B cell (primary cell): ENCODE measurements around the gene GMPS. TPM values are rescaled to one million over a fixed set of nuclear protein-coding genes. Genes with fewer than 3 reads are reported as not detected.

ENCODE experiments used
- ATAC-seq: fragments of 200-7000 bp; cut with Tn5 transposase; one replicate; pipeline ENCODE4 v1.10.0; 2021; ENCODE audit warnings: low read depth, mild to moderate bottlenecking, moderate number of reproducible peaks, moderate library complexity
- CTCF ChIA-PET: fragments of 350-600 bp; sonication (Branson Sonifier 250); formaldehyde crosslinking; loops from one replicate; lab custom pipeline; 2021; ENCODE audit warnings: antibody characterized with exemption, inconsistent platforms; lab: Charles Lee
- POLR2A ChIA-PET: fragments of 350-600 bp; sonication (Branson Sonifier 250); formaldehyde crosslinking; loops from one replicate; lab custom pipeline; 2021; ENCODE audit warnings: antibody characterized with exemption; lab: Charles Lee
- DNase-seq: peaks from one replicate; pipeline ENCODE4 v3.0.0; 2013
- H2AFZ ChIP-seq: 2 replicates; pipeline ENCODE4 v1.6.1; 2012; ENCODE audit warnings: mild to moderate bottlenecking, low read depth, low read length; ENCODE audit not compliant: insufficient read depth, poor library complexity, severe bottlenecking
- H3K27ac ChIP-seq, 2 donors: 1 replicate in 1 of 2; 2 replicates in 1 of 2; pipeline ENCODE4 v1.5.1; 2012 to 2013; ENCODE audit warnings: low read length in 2 of 2, mild to moderate bottlenecking in 2 of 2, moderate library complexity in 1 of 2
- H3K27me3 ChIP-seq, 4 experiments: fragments of 200-600 bp in 1 of 4; sonication (generic) in 1 of 4; replicated peaks in 1 of 4; 1 replicate in 2 of 4; 2 replicates in 2 of 4; pipeline versions ENCODE4 v1.6.1 to v1.7.0; 2013 to 2016; ENCODE audit warnings: low read length in 3 of 4, mild to moderate bottlenecking in 2 of 4, mixed read lengths in 1 of 4, moderate library complexity in 1 of 4; ENCODE audit not compliant: insufficient read depth in 4 of 4, control insufficient read depth in 3 of 4; ENCODE audit errors: control extremely low read depth in 1 of 4
- H3K36me3 ChIP-seq, 2 experiments: replicated peaks in 1 of 2; 1 replicate in 1 of 2; 2 replicates in 1 of 2; pipeline versions ENCODE4 v1.6.1 to v1.7.1; 2013; ENCODE audit warnings: low read length in 1 of 2; ENCODE audit not compliant: insufficient read depth in 2 of 2, control insufficient read depth in 1 of 2; ENCODE audit errors: control extremely low read depth in 1 of 2, extremely low read depth in 1 of 2
- H3K4me1 ChIP-seq, 2 donors: fragments of 200-600 bp in 1 of 2; sonication (generic) in 1 of 2; 1 replicate in 1 of 2; 2 replicates in 1 of 2; pipeline versions ENCODE4 v1.5.1 to v1.6.1; 2013 to 2017; ENCODE audit warnings: low read length in 2 of 2; ENCODE audit not compliant: control insufficient read depth in 2 of 2, insufficient read depth in 2 of 2
- H3K4me2 ChIP-seq: replicated peaks from 2 replicates; pipeline ENCODE3; 2012; ENCODE audit warnings: mild to moderate bottlenecking, low read depth, low read length; ENCODE audit not compliant: poor library complexity, severe bottlenecking
- H3K4me3 ChIP-seq, 5 experiments: fragments of 200-600 bp in 1 of 5; sonication (generic) in 1 of 5; 1 replicate in 3 of 5; 2 replicates in 2 of 5; pipeline versions ENCODE4 v1.5.1 to v1.7.0; 2011 to 2016; ENCODE audit warnings: low read length in 4 of 5, mild to moderate bottlenecking in 4 of 5, low read depth in 2 of 5, control low read depth in 1 of 5, moderate library complexity in 1 of 5; ENCODE audit not compliant: insufficient read depth in 1 of 5; ENCODE audit errors: control extremely low read depth in 1 of 5, extremely low read depth in 1 of 5
- H3K79me2 ChIP-seq: fragments of 200-600 bp; sonication (generic); one replicate; pipeline ENCODE4 v1.6.0; 2016; ENCODE audit warnings: low read length; ENCODE audit not compliant: control insufficient read depth, insufficient read depth
- H3K9ac ChIP-seq: fragments of 200-600 bp; sonication (generic); 2 replicates; pipeline ENCODE4 v1.6.1; 2017; ENCODE audit warnings: mild to moderate bottlenecking, low read length, moderate library complexity
- H3K9me3 ChIP-seq, 3 donors: one replicate each; pipeline versions ENCODE4 v1.6.1 to v1.7.1; 2013; ENCODE audit warnings: low read length in 2 of 3; ENCODE audit not compliant: control insufficient read depth in 2 of 3, insufficient read depth in 1 of 3; ENCODE audit errors: control extremely low read depth in 1 of 3
- H4K20me1 ChIP-seq: 2 replicates; pipeline ENCODE4 v1.6.0; 2012; ENCODE audit warnings: mild to moderate bottlenecking, low read length; ENCODE audit not compliant: insufficient read depth, control insufficient read depth, poor library complexity, severe bottlenecking
- H3K27ac Mint-ChIP-seq: one replicate; pipeline ENCODE4 v1.8.0; 2021; ENCODE audit warnings: mixed read lengths
- H3K27me3 Mint-ChIP-seq: one replicate; pipeline ENCODE4 v1.8.0; 2021; ENCODE audit warnings: mixed read lengths
- H3K4me1 Mint-ChIP-seq: one replicate; pipeline ENCODE4 v1.8.0; 2021; ENCODE audit warnings: mixed read lengths
- H3K4me3 Mint-ChIP-seq: one replicate; pipeline ENCODE4 v1.8.0; 2021; ENCODE audit warnings: mixed read lengths
- H3K9me3 Mint-ChIP-seq: one replicate; pipeline ENCODE4 v1.8.0; 2022; ENCODE audit warnings: mixed read lengths; ENCODE audit not compliant: insufficient read depth
- CTCF ChIP-seq: fragments of 200-600 bp; IDR thresholded peaks from one replicate; pipeline ENCODE4 v1.8.0; 2022; ENCODE audit warnings: antibody characterized with exemption, mild to moderate bottlenecking
- EZH2 ChIP-seq: IDR thresholded peaks from 2 replicates; pipeline ENCODE4 v1.6.1; 2012; ENCODE audit warnings: borderline replicate concordance, low read depth, mild to moderate bottlenecking, moderate library complexity, low read length; ENCODE audit not compliant: insufficient read depth, poor library complexity, severe bottlenecking
- WGBS: methylation state at CpG from one replicate; pipeline ENCODE4 v1.1.5; 2013; ENCODE audit warnings: missing lambda C conversion rate; ENCODE audit not compliant: insufficient coverage; 5-methylcytosine and 5-hydroxymethylcytosine counted together
- intact Hi-C: fragments of 100-400 bp; cut with micrococcal nuclease; formaldehyde crosslinking; loops from one replicate; pipeline ENCODE4 v1.10.0; 2022
- polyA plus RNA-seq: library from polyadenylated mRNA; depleted of rRNA; stranded (reverse); fragments of >200 nt; gene quantifications from 2 replicates; pipeline ENCODE4 v1.2.3, GENCODE V29; 2012
- total RNA-seq, 2 donors: library from RNA; stranded (reverse); fragments of 120-200 nt in 1 of 2; gene quantifications; 1 replicate in 1 of 2; 2 replicates in 1 of 2; pipeline versions ENCODE4 v1.2.3 to v1.2.4, GENCODE V29; 2013 to 2022

Gene GMPS
- total and polyA plus RNA-seq, 2 donors (not counting 1 experiment from before 2014, with no cell fraction given), result 12.0 to 30.8 TPM

GRCh38 chr3:155989536-155989935 is 119.1 kb downstream of the GMPS start:
- Histone ChIP-seq H3K27ac (no peak overlapping the region), H3K9ac (no peak overlapping the region), H2AFZ (no peak overlapping the region), H3K9me3 (peaks cover 0 to 3% (median 0%) of the 10 kb centered on the region in 3 donors), H4K20me1 (no peaks in the 10 kb centered on the region), H3K4me3 (no peak overlapping the region), H3K27me3 (peaks cover 0 to 2% (median 0%) of the 10 kb centered on the region in 4 experiments), H3K36me3 (no peaks in the 10 kb centered on the region), H3K4me2 (no peak overlapping the region), H3K4me1 (no peaks in the 10 kb centered on the region), H3K79me2 (no peaks in the 10 kb centered on the region)
- peaks cover 8% of the 10 kb centered on the region for H3K27me3 Mint-ChIP-seq
- no peak overlapping the region for H3K4me3 Mint-ChIP-seq
- TF ChIP-seq EZH2 (no peak), CTCF (no peak)
- intact Hi-C loops, result no loop called here
- no peaks in the 10 kb centered on the region for H3K9me3 Mint-ChIP-seq
- DNase-seq (no peak), ATAC-seq (no peak)
- ChIA-PET POLR2A (no interaction called here), CTCF (no interaction called here)
- no peak overlapping the region for H3K27ac Mint-ChIP-seq
- no peaks in the 10 kb centered on the region for H3K4me1 Mint-ChIP-seq

GRCh38 chr3:155991212-155991611 is 120.8 kb downstream of the GMPS start:
- no peak overlapping the region for H3K4me3 Mint-ChIP-seq
- Histone ChIP-seq H3K4me1 (no peaks in the 10 kb centered on the region), H3K27me3 (no peaks in the 10 kb centered on the region), H3K27ac (no peak overlapping the region), H3K4me2 (no peak overlapping the region), H3K36me3 (no peaks in the 10 kb centered on the region), H2AFZ (no peak overlapping the region), H4K20me1 (no peaks in the 10 kb centered on the region), H3K9ac (no peak overlapping the region), H3K4me3 (no peak overlapping the region), H3K79me2 (no peaks in the 10 kb centered on the region), H3K9me3 (no peaks in the 10 kb centered on the region)
- TF ChIP-seq CTCF (no peak), EZH2 (no peak)
- peaks cover 9% of the 10 kb centered on the region for H3K27me3 Mint-ChIP-seq
- ChIA-PET CTCF (no interaction called here), POLR2A (no interaction called here)
- no peaks in the 10 kb centered on the region for H3K4me1 Mint-ChIP-seq
- intact Hi-C loops, result no loop called here
- no peaks in the 10 kb centered on the region for H3K9me3 Mint-ChIP-seq
- H3K27ac Mint-ChIP-seq, result no peak overlapping the region
- 92% methylated on average over 1 of the region's 4 CpGs for WGBS
- DNase-seq (no peak), ATAC-seq (no peak)
